Stimulated activated CD4-positive, alpha-beta T cell treated with anti-CD3 and anti-CD28 coated beads, Interleukin-12 subunit alpha, Interleukin-12 subunit beta, amount 100 ng/mL, for 4 hours (primary cell): ENCODE measurements around the gene HRAS.
A peak's percentile ranks its signal among the peaks of the same experiment; 100 is the strongest.
"Not testable (repeated sequence)": the region's sequence is repeated elsewhere in the genome, so short reads cannot be mapped to it uniquely, and the experiment has no call there.

Source experiments
- DNase-seq: peaks from one replicate; pipeline ENCODE4 v3.0.0-alpha.2; 2020

The HRAS gene

DNA sequence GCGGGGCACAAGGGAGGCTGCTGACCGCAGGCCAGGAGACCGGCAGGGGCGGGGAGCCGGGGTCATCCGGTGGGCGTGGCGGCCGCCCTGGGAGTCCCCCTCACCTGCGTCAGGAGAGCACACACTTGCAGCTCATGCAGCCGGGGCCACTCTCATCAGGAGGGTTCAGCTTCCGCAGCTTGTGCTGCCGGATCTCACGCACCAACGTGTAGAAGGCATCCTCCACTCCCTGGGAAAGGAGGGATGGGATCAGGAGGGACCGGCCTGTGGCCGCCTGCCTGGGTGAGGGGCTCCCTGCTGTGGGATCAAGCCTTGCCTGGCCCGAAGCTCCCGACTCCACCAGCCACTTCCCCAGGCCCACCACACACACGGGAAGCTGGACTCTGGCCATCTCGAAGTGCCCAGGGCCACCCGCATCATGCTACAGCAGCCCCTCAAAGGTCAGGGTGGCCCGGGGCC is 2.8 kb downstream of the HRAS start:
- DNase-seq, result no peak

DNA sequence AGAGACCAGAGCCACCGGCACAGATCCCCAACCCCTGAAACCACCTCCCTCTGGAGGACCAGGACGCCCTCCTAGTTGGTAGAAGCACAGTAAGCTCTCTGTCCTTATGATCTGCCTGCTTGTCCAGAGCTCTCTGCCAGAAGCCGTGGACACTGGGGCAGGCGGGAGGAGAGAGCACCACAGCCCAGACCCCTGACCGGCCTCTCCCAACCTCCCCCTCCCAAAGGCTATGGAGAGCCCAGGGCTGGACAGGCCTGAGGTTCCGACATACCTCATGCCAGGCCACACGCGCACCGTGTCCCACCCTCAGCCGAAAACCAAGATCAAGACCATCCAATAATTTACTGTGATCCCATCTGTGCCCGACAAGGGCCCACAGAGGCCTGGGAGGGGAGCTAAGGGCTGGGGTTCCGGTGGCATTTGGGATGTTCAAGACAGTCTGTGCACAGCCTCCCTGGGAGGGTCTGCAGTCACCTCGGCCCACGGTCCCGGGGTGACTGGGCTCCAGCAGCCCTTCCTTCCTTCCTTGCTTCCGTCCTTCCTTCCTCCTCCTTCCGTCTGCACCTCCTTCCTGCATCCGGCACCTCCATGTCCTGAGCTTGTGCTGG is 3.4 kb downstream of the HRAS start:
- DNase-seq, result no peak

DNA sequence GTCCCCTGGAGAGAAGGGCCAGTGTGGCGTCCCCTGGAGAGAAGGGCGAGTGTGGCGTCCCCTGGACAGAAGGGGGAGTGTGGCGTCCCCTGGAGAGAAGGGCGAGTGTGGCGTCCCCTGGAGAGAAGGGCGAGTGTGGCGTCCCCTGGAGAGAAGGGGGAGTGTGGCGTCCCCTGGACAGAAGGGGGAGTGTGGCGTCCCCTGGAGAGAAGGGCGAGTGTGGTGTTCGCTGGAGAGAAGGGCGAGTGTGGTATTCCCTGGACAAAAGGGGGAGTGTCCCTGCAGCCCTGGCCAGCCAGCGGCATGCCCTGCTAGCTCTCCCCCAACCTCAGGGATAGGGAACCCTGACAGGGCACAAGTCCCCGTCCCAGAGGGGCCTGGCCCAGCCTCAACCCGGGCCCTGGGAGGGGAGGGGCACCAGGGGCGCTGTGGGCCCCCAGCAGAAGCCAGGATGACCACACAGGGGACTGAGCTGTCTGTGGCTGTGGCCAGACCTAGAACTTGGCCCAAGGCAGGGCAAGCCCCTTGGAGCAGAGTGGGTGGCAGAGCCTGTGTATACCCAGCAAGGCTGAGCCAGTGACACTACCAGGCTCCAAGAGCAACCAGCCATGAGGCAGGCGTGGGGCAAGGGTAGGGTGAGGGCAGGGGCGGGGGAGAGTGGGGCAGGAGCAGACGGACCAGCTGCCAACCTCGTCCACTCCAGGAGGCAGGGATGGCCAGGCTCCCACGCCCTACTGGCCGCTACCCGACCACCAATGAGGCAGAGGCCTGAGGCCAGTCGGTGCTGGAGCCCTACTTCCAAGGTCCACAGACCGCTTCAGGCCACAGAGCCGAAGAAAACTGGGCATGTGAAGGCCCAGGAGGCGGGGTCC is 4.2 kb downstream of the HRAS start:
- no peak for DNase-seq

DNA sequence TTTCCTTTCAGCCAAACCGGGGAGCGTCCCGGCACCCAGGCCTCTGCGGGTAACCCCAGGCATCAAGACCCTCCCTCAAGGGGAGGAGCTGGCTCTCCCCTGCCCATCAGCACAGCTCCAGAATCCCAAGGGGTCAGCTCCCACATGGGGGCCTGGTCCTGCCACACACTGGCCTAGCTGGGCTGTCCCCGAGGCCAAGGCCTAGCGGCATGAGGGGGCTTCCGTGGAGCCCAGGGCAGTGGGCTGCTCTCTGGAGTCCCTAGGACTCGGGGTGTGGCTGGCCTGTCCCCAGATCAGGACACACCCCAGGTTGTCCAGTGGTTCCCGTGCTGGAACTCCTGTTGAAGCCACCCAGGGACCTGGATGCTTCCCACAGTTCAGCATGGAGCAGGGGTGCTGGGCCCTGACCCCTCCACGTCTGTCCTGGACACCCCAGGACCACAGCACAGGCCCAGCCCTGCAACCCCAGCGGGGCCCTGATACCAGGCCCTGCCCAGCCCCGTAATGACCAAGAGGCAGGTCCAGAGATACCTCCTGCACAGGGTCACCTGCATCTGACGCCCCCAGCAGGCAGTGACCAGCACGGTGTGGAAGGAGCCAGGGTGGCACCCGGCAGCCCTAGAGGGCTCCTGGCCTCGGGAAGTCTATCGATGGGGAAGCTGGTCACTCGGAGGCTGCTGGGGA is 5.5 kb downstream of the HRAS start:
- no peak for DNase-seq

DNA sequence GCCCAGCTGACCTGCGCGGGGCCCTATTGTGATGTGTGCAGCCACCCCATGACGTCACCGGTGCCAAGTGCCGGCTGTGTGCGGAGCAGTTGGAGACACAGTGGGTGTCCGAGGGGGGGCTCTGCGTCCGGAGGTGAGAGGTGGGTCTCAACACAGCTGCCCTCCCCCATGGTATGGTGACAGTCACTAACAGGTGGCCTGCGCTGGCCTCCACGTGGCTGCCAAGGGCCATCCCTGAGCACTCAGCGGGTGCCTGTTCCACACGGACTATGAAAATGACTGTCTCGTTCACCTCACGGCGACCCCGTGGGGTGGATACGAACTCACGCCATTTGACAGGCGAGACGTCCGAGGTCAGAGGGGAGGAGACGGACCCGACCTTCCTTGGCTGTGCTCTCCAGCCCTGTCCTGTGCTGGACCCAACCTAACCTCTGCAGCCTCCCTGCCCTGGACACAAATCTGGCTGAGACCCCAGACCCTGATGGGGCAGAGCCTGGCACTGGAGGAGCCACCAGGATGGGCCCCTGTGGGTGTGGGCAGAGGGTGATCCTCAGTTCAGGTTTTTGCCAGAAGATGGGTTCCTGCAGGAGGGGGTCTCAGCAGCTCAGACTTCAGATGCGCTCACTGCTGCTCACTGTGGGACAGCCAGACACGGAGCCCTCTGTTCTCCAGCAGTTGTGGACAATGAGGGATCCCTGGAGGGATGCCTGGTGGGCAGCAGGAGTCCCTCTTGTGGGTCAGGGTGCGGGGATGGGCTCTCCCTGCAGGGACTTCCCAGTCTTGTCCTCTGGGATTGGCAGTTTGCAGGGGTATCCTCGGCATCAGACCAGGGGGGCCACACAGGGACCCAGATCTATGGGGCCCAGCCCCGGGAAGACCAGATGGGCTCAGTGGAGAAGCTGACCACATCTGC is 6.3 kb downstream of the HRAS start:
- DNase-seq, result no peak

DNA sequence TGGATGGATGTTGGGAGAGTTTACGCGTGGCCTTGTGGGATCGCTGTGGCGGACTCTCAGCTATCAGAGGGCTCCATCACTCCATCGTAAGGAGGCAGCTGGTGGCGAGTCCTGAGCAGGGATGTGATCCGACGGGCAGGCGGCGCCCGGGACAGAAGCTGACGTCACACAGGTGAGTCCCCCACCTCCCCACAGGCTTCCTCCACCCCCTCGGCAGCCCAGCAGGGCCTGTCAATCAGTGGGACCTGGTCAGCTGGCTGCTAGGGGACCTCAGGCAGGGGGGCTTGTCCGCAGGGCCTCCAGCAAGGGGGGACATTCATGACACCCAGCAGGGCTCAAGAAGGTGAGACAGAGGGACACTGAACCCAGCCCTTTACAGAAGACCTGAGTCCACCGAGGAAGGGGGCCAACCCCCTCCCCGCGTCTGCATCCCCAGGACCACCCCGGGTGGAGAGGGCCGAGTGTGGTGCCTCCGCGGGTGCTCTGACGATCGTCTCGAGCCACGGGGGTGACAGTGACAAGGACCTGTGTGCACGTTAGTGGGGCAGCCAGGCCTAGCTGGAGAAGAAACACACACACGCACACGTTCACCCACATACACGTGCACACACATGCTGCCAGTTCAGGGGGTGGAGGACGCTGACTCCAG is 7.1 kb downstream of the HRAS start:
- DNase-seq, result no peak

DNA sequence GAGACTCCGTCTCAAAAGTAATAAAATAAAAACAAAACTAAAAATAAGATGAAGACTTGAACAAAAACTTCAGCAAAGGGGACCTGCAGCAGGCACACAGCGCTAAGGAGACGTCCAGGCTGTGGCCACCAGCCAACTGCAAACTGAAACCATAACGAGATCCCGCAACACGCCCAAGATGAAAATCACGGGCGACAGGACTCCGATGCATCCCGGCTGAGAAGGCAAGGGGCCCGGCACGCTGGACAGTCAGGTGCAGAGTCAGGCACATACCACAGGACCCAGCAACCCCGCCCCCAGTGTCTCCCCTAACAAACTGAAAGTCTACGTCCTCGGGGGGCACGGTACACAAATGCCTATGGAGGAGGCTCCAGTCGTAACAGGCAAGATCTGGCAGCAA is 9.2 kb downstream of the HRAS start:
- DNase-seq, result no peak

DNA sequence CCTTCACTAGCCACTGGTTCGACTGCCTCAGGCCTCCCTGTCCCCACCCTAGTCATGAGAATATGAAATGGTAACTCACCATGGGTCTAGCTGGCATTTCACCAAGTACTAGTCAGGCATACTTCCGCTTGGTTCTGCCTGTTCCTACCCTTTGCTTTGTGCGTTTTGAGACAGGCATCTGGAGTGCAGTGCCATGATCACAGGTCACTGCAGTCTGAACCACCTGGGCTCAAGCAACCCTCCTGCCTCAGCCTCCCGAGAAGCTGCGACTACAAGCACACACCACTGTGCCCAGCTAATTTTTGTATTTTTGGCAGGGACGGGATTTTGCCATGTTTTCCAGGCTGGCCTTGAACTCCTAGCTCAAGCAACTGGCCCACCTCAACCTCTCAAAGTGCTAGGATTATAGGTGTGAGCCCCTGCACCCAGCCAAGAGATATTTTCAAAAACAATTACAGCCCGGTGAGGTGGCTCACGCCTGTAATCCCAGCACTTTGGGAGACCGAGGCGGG is 14.1 kb downstream of the HRAS start:
- no peak for DNase-seq

DNA sequence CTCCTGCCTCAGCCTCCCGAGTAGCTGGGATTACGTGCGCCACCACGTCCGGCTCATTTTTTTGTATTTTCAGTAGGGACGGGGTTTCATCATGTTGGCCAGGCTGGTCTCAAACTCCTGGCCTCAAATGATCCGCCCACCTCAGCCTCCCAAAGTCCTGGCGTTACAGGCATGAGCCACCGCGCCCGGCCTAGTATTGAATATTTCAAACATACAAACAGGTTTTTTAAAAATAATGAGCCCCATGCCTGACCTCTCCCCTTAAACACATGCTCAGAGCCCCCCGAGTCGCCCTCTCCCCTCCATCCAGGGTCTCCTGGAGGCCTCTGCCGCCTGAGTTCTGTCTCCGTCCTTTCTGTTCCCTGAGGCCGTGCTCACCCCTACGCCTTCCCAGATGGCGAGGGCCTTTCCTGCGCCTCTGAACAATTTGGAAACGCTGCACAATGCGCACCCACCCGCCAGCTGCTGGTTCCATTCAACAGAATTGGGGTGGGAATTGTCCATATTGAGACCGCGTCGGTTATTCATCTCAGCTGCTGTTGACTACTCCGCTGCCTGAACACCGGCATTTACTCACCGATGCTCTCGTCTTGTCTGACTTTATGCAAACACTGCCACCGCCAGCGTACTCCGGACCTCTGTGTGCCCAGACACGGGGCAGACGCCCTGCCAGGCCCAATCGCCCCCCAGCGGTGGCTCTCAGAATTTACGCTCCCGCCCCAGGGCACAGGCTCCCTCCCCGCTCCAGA is 14.8 kb downstream of the HRAS start:
- no peak for DNase-seq

DNA sequence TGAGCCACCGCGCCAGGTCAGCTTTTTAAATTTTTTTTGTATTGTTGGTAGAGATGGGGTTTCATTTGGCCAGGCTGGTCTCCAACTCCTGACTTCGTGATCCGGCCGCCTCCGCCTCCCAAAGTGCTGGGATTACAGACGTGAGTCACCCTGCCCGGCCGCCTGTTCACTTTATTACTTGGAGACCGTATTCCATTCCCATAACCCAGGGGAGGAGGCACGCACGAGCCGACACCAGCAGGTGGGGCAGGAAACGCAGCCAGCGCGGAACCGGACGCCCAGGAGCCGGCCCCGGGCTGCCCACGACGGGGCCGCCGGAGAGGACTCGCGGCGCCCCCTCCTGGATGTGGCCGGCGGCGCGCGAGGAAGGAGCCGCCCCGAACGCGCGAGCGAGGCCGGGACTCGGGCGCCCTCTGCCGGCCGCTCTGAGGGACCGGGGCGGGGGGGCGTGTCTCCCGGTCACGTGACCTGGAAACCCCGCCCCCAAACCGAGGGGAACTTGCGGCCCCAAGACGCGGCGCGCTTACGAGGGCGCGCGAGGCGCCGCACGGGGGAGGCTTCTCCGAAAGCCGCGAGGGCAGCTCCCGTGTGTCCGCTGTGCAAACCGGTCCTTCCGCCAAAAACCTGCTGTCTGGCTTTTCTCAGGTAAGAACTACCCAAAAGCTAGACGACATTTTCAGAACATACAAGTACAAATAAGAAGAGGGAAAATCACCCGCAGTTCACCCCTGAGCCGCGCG is 16.7 kb downstream of the HRAS start:
- DNase-seq, result peak; percentile 88

DNA sequence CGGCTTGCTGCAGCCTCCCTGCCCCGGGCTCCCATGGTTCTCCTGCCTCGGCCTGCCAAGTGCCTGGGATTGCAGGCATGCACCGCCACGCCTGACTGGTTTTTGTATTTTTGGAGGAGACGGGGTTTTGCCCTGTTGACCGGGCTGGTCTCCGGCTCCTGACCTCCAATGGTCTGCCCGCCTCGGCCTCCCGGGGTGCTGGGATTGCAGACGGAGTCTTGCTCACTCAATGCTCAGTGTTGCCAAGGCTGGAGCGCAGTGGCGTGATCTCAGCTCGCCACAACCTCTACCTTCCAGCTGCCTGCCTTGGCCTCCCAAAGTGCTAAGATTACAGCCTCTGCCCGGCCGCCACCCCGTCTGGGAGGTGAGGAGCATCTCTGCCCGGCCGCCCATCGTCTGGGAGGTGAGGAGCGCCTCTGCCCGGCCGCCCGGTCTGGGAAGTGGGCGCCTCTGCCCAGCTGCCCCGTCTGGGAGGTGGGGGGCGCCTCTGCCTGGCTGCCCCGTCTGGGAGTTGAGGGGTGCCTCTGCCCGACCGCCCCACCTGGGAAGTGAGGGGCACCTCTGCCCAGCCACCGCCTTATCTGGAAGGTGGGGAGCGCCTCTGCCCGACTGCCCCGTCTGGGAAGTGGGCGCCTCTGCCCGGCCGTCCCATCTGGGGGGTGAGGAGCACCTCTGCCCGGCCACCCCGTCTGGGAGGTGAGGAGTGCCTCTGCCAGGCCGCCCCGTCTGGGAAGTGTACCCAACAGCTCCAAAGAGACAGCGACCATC is 18.3 kb downstream of the HRAS start:
- DNase-seq, result not testable (repeated sequence)

DNA sequence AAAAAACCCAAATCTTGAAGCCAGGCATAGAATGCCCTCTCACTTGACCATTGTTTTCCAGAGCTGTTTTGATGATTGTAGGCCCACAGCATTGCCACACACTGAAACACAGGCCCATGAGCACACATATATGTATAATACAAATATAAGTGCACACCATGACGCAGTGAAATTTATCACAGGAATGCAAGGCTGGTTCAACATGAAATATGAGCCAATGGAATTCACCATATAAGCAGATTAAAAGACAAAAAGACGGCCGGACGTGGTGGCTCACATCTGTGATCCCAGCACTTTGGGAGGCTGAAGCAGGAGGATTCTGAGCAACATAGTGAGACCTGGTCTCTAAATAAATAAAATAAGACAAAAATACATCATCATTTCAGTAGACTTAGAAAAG is 19.0 kb downstream of the HRAS start:
- DNase-seq, result no peak

DNA sequence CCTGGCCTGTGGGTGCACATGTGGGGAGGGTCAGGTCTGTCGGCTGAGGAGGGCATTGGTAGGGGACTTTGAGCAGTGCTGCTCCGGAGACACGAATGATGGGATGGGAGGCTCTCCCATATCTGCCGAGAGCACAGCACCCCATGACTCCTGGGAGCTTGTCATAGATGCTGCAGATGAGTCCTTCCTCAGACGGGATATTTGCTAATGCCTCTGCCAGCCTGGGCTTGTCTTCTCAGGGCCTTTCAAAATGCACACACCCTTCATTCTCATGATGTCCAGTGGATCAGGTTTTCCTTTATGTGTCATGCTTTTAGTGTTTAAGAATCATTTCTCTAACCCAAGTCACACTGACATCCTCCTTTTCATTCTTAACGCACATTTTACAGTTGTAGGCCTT is 20.2 kb downstream of the HRAS start:
- no peak for DNase-seq

DNA sequence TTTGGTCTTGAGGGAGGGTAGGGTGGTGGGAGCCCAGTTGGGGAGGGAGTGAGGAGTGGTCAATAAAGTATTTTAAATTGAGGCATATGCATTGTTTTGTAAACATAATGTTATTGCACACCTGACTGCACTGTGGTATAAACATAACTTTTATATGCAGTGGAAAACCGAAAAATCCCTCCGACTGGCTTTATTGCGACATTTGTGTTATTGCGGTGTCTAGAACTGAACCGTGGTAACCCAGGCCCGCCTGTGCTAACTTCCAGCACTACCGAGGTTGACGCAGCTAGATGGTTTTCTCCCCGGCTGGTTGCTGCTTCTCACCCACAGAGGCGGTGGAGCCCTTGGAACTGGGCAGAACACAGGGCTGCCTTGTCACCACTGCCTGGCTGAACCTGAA is 20.8 kb downstream of the HRAS start:
- DNase-seq, result no peak

DNA sequence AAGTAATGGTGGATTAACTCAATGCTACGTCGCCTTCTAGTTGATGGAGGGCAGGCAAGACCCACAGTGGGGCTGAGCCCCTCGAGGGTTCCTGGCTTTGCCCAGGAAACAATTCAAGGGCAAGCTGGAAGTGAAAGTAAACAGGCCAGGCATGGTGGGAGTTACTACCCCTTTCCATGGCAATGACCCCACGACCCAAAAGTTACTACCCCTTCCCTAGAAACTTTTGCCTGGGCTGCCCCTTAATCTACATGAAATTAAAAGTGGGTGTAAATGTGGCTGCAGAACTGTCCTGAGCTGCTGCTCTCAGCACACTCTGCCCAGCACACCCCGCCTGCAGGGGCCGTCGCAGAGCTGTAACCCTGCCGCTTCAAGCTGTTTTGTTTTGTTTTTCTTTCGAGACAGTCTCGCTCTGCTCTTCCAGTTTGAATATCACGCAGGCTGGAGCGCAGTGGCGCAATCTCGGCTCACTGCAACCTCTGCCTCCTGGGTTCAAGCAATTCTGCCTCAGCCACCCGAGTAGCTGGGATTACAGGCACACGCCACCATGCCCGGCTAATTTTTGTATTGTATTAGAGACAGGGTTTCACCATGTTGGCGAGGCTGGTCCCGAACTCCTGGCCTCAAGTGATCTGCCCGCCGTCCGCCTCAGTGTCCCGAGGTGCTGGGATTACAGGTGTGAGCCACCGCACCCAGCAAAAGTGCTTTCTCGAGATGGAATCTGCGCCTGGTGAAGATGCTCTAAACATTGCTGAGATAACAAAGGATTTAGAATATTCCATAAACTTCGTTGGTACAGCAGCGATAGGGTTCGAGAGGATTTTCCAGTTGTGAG is 22.4 kb downstream of the HRAS start:
- no peak for DNase-seq

DNA sequence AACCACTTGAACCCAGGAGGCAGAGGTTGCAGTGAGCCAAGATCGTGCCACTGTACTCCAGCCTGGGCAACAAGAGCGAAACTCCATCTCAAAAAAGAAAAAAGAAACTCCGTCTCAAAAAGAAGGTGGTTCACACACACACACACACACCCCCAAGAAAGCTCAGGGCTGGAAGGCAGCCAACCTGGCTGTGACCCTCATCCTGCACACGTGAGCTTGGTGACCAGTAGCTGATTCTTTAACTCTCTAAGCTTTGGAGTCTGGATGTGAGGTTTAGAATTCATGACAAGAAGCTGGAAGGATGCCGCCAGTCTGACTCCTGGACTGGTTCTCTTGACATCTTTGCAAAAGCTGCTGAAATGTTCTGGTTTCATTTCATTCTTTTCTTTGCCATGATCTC is 26.4 kb downstream of the HRAS start:
- no peak for DNase-seq

DNA sequence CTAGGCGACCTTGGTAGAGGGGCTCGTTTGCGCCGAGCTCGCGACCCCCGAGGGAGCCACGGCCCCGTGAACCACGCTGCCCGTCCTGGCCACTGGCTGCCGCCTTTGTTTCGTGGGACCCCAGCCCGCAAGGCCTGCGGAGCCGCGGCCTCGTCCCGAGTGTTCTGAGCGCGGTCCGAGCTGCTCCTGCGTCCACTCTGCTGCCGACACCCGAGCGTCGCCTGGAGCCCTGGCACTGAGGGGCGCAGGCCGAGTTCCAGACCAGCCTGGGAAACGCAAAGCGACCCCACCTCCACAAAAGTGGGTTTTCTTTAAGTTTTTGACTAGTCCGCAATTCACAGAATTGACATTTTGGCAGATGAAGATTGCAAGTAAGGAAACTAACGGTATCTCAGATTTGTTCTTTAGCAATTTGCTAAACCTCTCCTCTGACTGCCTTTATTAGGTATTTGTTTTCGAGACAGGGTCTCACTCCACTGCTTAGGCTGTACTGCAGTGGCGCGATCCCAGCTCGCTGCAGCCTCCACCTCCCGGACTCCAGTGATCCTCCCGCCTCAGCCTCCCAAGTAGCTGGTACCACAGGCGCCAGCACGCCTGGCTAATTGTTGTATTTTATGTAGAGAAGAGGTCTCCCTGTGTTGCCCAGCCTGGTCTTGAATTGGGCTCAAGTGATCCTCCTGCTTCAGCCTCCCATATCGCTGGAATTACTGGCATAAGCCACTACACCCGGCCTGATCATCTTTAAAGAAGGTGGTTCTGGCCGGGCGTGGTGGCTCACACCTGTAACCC is 27.5 kb downstream of the HRAS start:
- no peak for DNase-seq
